Measurements from ENCODE around the gene ZHX3.

Gene ZHX3

GRCh38 chr20:41228858-41229257 is 88.7 kb downstream of the ZHX3 start:
- ChIA-PET POLR2A (no interaction called here), CTCF (no interaction called here)
- TF ChIP-seq, protein P1, sequence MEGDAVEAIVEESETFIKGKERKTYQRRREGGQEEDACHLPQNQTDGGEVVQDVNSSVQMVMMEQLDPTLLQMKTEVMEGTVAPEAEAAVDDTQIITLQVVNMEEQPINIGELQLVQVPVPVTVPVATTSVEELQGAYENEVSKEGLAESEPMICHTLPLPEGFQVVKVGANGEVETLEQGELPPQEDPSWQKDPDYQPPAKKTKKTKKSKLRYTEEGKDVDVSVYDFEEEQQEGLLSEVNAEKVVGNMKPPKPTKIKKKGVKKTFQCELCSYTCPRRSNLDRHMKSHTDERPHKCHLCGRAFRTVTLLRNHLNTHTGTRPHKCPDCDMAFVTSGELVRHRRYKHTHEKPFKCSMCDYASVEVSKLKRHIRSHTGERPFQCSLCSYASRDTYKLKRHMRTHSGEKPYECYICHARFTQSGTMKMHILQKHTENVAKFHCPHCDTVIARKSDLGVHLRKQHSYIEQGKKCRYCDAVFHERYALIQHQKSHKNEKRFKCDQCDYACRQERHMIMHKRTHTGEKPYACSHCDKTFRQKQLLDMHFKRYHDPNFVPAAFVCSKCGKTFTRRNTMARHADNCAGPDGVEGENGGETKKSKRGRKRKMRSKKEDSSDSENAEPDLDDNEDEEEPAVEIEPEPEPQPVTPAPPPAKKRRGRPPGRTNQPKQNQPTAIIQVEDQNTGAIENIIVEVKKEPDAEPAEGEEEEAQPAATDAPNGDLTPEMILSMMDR (IDR thresholded peaks at IDR 0.05; ENCODE audit: control extremely low read depth, extremely low read depth, low read depth, missing control alignments), result no peak
- DNase-seq (ENCODE audit: extremely low spot score), result no peak

DNA sequence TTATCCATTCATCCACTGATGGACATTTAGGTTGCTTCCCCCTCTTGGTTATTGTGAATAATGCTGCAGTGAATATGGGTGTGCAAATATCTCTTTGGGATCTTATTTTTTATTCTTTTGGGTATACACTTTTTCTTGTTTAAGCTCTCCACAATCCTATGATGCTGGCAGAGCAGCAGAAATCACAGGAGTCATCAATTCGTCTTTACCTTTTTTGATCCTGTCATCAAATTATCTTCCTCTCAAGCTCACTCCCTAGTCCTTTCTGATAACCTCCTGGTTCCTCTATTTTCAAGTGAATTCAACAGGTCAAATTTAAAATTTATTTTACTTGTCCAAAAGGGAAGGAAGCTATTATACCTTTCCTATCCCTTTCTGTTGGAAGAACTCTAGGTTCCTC is 91.1 kb downstream of the ZHX3 start:
- ChIA-PET CTCF (interaction anchor here (1.0 to 1.9 kb wide), 4 partner anchors 10 to 54 kb away, joined by 3 to 5 read pairs (median 4); no protein-coding TSS in a partner anchor), POLR2A (no interaction called here)
- TF ChIP-seq, protein P1 (IDR thresholded peaks at IDR 0.05; ENCODE audit: control extremely low read depth, extremely low read depth, low read depth, missing control alignments), result no peak
- no peak for DNase-seq (ENCODE audit: extremely low spot score)

- ChIA-PET CTCF (interaction anchor here (1.2 to 2.9 kb wide), 7 partner anchors 8 to 262 kb away, joined by 3 to 17 read pairs (median 5); no protein-coding TSS in a partner anchor), POLR2A (no interaction called here)
- TF ChIP-seq, protein P1 (IDR thresholded peaks at IDR 0.05; ENCODE audit: control extremely low read depth, extremely low read depth, low read depth, missing control alignments), result no peak
- DNase-seq (ENCODE audit: extremely low spot score), result no peak
These were observed 92.4 kb downstream of the ZHX3 start for GRCh38 chr20:41225091-41225490.

GRCh38 chr20:41224281-41224680 is 93.2 kb downstream of the ZHX3 start:
- TF ChIP-seq, protein P1 (IDR thresholded peaks at IDR 0.05; ENCODE audit: control extremely low read depth, extremely low read depth, low read depth, missing control alignments), result no peak
- no peak for DNase-seq (ENCODE audit: extremely low spot score)
- CTCF ChIA-PET, result interaction anchor here (0.8 to 2.9 kb wide), 12 partner anchors 8 to 262 kb away, joined by 3 to 17 read pairs (median 4); partner anchors contain the start of gene LPIN3
- POLR2A ChIA-PET, result interaction anchor here (0.6 kb wide), 1 partner anchor 216 kb away, joined by 4 read pairs; no protein-coding TSS in a partner anchor

DNA sequence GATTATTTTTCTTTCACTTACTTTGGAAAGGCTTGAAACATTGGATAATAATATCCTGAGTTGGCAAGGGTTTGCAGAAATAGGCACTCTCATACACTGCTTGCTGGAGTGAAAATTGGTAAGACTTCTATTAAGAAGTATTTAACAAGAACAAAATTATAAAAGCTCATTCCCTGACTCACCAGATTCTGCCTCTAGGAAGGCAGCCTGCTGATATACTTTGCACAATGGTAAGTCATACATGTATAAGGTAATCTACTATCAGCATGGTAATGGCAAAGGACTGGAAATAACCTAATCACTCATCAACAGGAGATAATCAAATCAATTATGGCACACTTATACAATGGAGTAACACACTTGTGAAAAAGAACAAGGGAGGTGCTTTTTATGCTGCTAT is 94.4 kb downstream of the ZHX3 start:
- TF ChIP-seq, protein P1 (IDR thresholded peaks at IDR 0.05; ENCODE audit: control extremely low read depth, extremely low read depth, low read depth, missing control alignments), result no peak
- no peak for DNase-seq (ENCODE audit: extremely low spot score)
- ChIA-PET CTCF (interaction anchor here (1.0 to 2.9 kb wide), 4 partner anchors 10 to 74 kb away, joined by 3 to 17 read pairs (median 12); no protein-coding TSS in a partner anchor), POLR2A (no interaction called here)

GRCh38 chr20:41222703-41223102 is 94.8 kb downstream of the ZHX3 start:
- POLR2A ChIA-PET, result no interaction called here
- CTCF ChIA-PET, result no interaction called here
- TF ChIP-seq, protein P1 (IDR thresholded peaks at IDR 0.05; ENCODE audit: control extremely low read depth, extremely low read depth, low read depth, missing control alignments), result no peak
- DNase-seq (ENCODE audit: extremely low spot score), result no peak

Measured in GM10248 (cell line).